AG20443 (cell line): Measurements from ENCODE around the gene FAM110D.
A peak's percentile ranks its signal among the peaks of the same experiment; 100 is the strongest.

Experiments used
- DNase-seq: peaks from one replicate; pipeline ENCODE4 v3.0.0; 2012; ENCODE audit warnings: low spot score, mixed read lengths

The FAM110D gene

GRCh38 chr1:26158908-26159742 is at the start of gene FAM110D:
Gene FAM110D, plus strand, starts transcription at chr1:26159079. Its CDS starts 2,213 bp downstream, at chr1:26161292.
- peak; percentile 25 for DNase-seq

- no peak for DNase-seq
Observed at GRCh38 chr1:26109229-26110164, 49.4 kb upstream of the FAM110D start.

- peak; percentile 84 for DNase-seq
Observed at GRCh38 chr1:26110731-26111529, 47.9 kb upstream of the FAM110D start.

GRCh38 chr1:26111530-26112406 is 47.1 kb upstream of the FAM110D start, which contains the start of gene PDIK1L:
Gene PDIK1L, plus strand, starts transcription at chr1:26111824. Its CDS starts 2,485 bp downstream, at chr1:26114309.
- DNase-seq: peak; percentile 98

- DNase-seq: no peak
Observed at GRCh38 chr1:26112407-26112775, 46.5 kb upstream of the FAM110D start.

GRCh38 chr1:26114165-26114927 is 44.5 kb upstream of the FAM110D start:
- no peak for DNase-seq

GRCh38 chr1:26119892-26120608 is 38.8 kb upstream of the FAM110D start:
- DNase-seq: no peak

- no peak for DNase-seq
Observed at GRCh38 chr1:26121854-26122773, 36.8 kb upstream of the FAM110D start.

- peak; percentile 59 for DNase-seq
Observed at GRCh38 chr1:26122988-26123973, 35.6 kb upstream of the FAM110D start.

GRCh38 chr1:26124418-26125331 is 34.2 kb upstream of the FAM110D start:
- DNase-seq: no peak

- DNase-seq: no peak
Observed at GRCh38 chr1:26125382-26125781, 33.5 kb upstream of the FAM110D start.

- DNase-seq: no peak
Observed at GRCh38 chr1:26125946-26126320, 32.9 kb upstream of the FAM110D start.

GRCh38 chr1:26126321-26127084 is 32.4 kb upstream of the FAM110D start:
- no peak for DNase-seq

GRCh38 chr1:26127235-26128163 is 31.4 kb upstream of the FAM110D start:
- DNase-seq: no peak
